ENCODE results near the gene SMIM10L2A.
"Not testable (repeated sequence)": the region's sequence is repeated elsewhere in the genome, so short reads cannot be mapped to it uniquely, and the experiment has no call there.

The SMIM10L2A gene

DNA sequence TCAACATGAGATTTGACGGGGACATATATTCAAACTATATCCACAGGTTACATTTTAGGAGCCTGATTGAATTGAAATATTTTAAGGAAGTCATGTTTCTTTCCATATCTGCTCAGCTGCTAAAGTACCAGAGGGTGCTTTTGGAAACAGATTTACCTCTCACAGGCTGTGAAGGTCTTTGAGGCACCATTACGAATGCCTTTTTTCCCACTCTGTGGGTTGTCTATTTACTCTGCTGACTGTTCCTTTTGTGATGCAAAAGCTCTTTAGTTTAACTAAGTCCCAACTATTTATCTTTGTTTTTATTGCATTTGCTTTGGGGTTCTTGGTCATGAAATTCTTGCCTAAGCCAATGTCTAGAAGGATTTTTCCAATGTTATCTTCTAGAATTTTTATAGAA lies 40.0 kb downstream of the SMIM10L2A start:
- not testable (repeated sequence) for DNase-seq

DNA sequence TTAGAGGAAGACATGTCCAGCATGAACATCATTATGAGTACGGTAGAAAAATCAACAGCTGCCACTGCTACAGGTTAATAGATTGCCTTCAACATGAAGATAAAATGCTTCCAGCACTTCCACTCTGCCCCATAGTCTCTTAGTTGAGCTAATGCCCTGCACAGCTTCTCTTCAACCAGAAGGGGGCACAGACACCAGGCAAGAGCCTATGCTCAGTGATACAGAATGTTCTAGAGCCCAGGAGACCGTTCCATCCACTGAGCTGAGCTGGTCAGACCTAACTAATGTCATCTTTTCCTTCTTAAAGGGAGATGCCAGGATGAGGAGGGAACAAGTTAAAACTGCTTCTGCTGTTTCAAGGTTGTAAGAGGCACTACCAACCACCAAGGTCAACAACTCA lies 42.2 kb downstream of the SMIM10L2A start:
- DNase-seq, result no peak

DNA sequence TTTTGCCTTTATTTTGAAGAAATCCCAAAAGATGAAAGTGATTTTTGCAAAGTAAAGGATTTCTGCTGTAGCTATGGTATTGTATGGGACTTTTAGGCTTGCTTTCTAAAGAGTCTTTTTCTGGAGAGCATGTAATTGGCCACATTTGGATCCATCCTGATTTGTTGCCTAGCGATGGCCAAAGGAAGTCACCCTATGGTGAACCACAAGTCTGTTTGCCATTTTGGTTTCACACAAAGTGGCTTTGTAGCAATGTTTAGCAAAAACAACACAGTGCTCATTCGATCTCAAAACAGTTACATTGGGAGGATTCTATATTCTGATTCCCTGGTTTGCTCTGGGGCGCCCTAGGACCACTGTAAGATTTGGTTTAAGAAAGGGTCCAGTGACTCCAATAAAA lies 54.6 kb downstream of the SMIM10L2A start:
- no peak for DNase-seq

DNA sequence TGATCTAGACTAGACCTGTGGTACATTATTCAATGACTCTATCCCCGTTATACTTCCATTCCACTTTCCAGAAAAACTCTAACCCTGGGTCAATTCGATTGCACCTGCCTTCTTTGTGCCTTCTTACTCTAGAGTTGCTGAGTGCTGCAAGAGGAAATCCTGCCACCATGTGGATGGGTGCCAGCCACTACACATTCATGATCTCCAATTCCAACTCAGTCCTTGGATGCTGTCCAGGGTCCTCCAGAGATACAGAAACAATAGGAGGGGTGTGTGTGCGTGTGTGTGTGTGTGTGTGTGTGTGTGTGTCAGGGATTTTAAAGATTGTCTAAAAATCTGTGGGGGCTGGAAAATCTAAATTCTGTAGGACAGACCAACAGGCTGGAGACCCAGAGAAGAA lies 55.8 kb downstream of the SMIM10L2A start:
- DNase-seq, result peak; percentile 3

All from T-helper 9 cell (primary cell).